Thyroid gland (tissue), 4 donors: ENCODE data around the gene GLCCI1. TPM values are rescaled to one million over a fixed set of nuclear protein-coding genes. Genes with fewer than 3 reads are reported as not detected.

Experiments
- DNase-seq, 2 donors: peaks; one replicate each; pipeline ENCODE4 v3.0.0-alpha.2; 2019
- H3K27ac ChIP-seq, 3 donors: fragments of 200-600 bp; sonication (generic); 1 replicate in 2 of 3; 2 replicates in 1 of 3; pipeline ENCODE4 v1.5.1; 2016 to 2019; ENCODE audit warnings: mild to moderate bottlenecking in 1 of 3, moderate library complexity in 1 of 3
- H3K27me3 ChIP-seq: fragments of 200-600 bp; sonication (generic); one replicate; pipeline ENCODE4 v1.5.1; 2019
- H3K36me3 ChIP-seq, 2 donors: fragments of 200-600 bp; sonication (generic); one replicate each; pipeline ENCODE4 v1.5.1; 2016 to 2019
- H3K4me1 ChIP-seq, 2 donors: fragments of 200-600 bp; sonication (generic); one replicate each; pipeline ENCODE4 v1.5.1; 2017 to 2019
- H3K4me3 ChIP-seq, 3 donors: fragments of 200-600 bp; sonication (generic); replicated peaks in 1 of 3; 1 replicate in 2 of 3; 2 replicates in 1 of 3; pipeline ENCODE4 v1.5.1; 2016; ENCODE audit warnings: mild to moderate bottlenecking in 1 of 3
- H3K9me3 ChIP-seq: fragments of 200-600 bp; sonication (generic); one replicate; pipeline ENCODE4 v1.5.1; 2017
- POLR2A ChIP-seq, 2 donors: fragments of 450-650 bp; IDR thresholded peaks; one replicate each; pipeline ENCODE4 v1.6.1; 2017; ENCODE audit warnings: antibody characterized with exemption in 2 of 2, mild to moderate bottlenecking in 2 of 2, moderate library complexity in 1 of 2
- WGBS, 2 donors: methylation state at CpG; one replicate each; pipeline ENCODE4 v1.1.5; 2017; 5-methylcytosine and 5-hydroxymethylcytosine counted together
- intact Hi-C: fragments of 100-400 bp; cut with DNase I; formaldehyde crosslinking; loops from one replicate; pipeline ENCODE4 v1.15.1; 2023
- total RNA-seq, 4 donors: library from RNA; depleted of rRNA; stranded (reverse); fragments of >200 nt; gene quantifications; one replicate each; pipeline ENCODE4 v1.2.3, GENCODE V29; 2016
- TF ChIP-seq, protein P1 (sequence below), 6 experiments: fragments of 200-600 bp in 3 of 6; fragments of 450-650 bp in 3 of 6; sonication (generic) in 3 of 6; IDR thresholded peaks; one replicate each; pipeline ENCODE4 v1.5.1; 2016 to 2019; ENCODE audit warnings: antibody characterized with exemption in 6 of 6, mild to moderate bottlenecking in 2 of 6, inconsistent platforms in 1 of 6, moderate library complexity in 1 of 6

GLCCI1 gene
- total RNA-seq, 4 donors from 2014 or later = 64.1 to 115 (median 68.9) TPM

DNA sequence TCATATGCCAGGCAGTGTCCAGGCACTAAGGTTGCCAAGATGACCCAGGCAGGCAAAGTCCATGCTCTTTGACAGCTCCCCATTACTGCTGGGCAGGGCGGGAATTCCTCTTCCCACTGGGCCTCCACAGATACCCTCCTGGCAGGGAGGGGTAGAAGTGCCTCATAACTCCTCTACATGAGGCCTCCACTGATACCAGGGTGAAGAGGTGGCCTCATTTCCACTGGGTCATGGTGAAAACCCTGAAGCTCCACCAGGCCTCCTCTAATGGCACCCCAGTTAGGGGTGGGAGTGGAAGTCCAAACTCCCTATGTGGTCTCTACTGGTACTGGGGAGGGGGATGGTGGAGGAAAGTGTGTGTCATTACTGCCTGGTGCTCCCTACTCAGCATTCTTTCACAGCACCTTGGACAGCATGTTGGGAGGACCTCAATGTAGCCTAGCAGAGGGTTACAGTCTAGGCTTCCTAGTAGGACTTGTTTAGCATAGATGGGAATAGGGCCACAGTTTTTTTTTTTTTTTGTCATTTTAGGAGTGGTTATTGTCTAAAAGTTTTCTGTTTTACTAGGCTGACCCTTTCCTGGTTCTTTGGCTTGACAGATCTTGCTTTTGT, 34.6 kb upstream of the GLCCI1 start:
- H3K27me3 ChIP-seq = no peaks in the 10 kb centered on the region
- H3K27ac ChIP-seq = no peak overlapping the region
- no peak overlapping the region for H3K4me3 ChIP-seq
- 100% methylated on average over 1 of the region's 1 CpG; no CpG with 5 or more reads in 1 of the 2 donors for WGBS, 2 donors
- peaks cover 6 to 7% of the 10 kb centered on the region in 2 donors for H3K4me1 ChIP-seq
- TF ChIP-seq, protein P1, sequence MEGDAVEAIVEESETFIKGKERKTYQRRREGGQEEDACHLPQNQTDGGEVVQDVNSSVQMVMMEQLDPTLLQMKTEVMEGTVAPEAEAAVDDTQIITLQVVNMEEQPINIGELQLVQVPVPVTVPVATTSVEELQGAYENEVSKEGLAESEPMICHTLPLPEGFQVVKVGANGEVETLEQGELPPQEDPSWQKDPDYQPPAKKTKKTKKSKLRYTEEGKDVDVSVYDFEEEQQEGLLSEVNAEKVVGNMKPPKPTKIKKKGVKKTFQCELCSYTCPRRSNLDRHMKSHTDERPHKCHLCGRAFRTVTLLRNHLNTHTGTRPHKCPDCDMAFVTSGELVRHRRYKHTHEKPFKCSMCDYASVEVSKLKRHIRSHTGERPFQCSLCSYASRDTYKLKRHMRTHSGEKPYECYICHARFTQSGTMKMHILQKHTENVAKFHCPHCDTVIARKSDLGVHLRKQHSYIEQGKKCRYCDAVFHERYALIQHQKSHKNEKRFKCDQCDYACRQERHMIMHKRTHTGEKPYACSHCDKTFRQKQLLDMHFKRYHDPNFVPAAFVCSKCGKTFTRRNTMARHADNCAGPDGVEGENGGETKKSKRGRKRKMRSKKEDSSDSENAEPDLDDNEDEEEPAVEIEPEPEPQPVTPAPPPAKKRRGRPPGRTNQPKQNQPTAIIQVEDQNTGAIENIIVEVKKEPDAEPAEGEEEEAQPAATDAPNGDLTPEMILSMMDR (IDR thresholded peaks at IDR 0.05) = no peak
- TF ChIP-seq POLR2A (IDR thresholded peaks at IDR 0.05) = no peak
- DNase-seq = no peak
- no peaks in the 10 kb centered on the region for H3K36me3 ChIP-seq
- intact Hi-C loops = no loop called here
- no peaks in the 10 kb centered on the region for H3K9me3 ChIP-seq

DNA sequence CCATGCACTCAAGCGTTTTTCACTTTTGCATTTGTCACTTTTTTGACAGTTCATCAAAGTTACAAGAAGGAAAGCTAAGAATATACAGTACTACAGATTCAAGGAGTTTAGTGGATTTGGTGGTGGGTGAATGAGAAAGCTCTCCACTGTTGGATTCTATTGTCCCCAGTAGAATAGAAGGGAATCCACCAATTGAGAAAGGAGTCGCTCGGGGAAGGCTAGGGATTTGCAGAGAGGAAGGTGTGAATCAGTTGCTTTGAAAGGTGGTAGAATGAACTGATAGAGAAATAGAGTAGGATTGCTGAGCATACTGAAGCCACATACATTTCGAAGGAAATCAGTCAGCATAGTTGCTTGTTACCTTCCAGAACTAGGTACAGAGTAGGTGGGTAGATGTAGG, 33.7 kb upstream of the GLCCI1 start:
- no peaks in the 10 kb centered on the region for H3K9me3 ChIP-seq
- WGBS, 2 donors = 93% methylated on average over 4 of the region's 4 CpGs
- no peak for DNase-seq
- H3K36me3 ChIP-seq = no peaks in the 10 kb centered on the region
- no peaks in the 10 kb centered on the region for H3K27me3 ChIP-seq
- intact Hi-C loops = no loop called here
- H3K4me1 ChIP-seq = peaks cover 6 to 7% of the 10 kb centered on the region in 2 donors
- no peak overlapping the region for H3K27ac ChIP-seq
- H3K4me3 ChIP-seq = no peak overlapping the region
- TF ChIP-seq POLR2A (IDR thresholded peaks at IDR 0.05) = no peak
- TF ChIP-seq, protein P1 (IDR thresholded peaks at IDR 0.05) = no peak

DNA sequence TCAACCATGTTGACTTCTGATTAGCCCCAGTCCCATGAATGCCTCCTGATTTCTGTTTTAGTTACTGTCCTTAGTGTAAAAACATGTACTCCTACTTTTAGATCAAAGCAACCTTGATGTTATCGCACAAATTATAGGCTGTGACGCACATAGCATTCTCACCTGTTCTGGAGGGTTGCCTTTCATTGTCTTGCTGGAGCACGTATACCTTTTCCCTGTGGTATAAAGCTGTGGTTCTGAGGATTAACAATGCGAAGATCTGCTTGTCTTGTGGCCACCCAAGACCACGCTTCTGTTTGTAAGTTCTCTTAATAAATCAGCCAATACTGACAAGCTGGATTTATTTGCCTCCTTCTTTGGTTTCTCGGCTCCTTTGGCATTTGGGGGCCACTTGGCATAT, 30.1 kb upstream of the GLCCI1 start:
- Histone ChIP-seq H3K9me3 (no peaks in the 10 kb centered on the region), H3K27ac (no peak overlapping the region), H3K4me3 (no peak overlapping the region), H3K4me1 (peaks cover 6 to 7% of the 10 kb centered on the region in 2 donors), H3K36me3 (no peaks in the 10 kb centered on the region), H3K27me3 (no peaks in the 10 kb centered on the region)
- no peak for TF ChIP-seq POLR2A (IDR thresholded peaks at IDR 0.05)
- TF ChIP-seq, protein P1 (IDR thresholded peaks at IDR 0.05) = no peak
- 96 to 99% methylated on average over 6 of the region's 6 CpGs for WGBS, 2 donors
- DNase-seq = no peak
- intact Hi-C loops = no loop called here

GRCh38 chr7:7943951-7944350, 24.6 kb upstream of the GLCCI1 start:
- Histone ChIP-seq H3K4me1 (no peaks in the 10 kb centered on the region), H3K27me3 (no peaks in the 10 kb centered on the region), H3K9me3 (no peaks in the 10 kb centered on the region), H3K36me3 (no peaks in the 10 kb centered on the region), H3K4me3 (no peak overlapping the region), H3K27ac (no peak overlapping the region)
- WGBS, 2 donors = 86 to 92% methylated on average over 1 of the region's 1 CpG
- no peak for DNase-seq
- intact Hi-C loops = no loop called here
- TF ChIP-seq, protein P1 (IDR thresholded peaks at IDR 0.05) = no peak
- no peak for TF ChIP-seq POLR2A (IDR thresholded peaks at IDR 0.05)

GRCh38 chr7:7944619-7945282, 23.8 kb upstream of the GLCCI1 start:
- no peaks in the 10 kb centered on the region for H3K4me1 ChIP-seq
- WGBS, 2 donors = 84 to 90% methylated on average over 7 of the region's 7 CpGs
- H3K27ac ChIP-seq = no peak overlapping the region
- no peaks in the 10 kb centered on the region for H3K36me3 ChIP-seq
- no peak for DNase-seq
- TF ChIP-seq POLR2A (IDR thresholded peaks at IDR 0.05) = no peak
- TF ChIP-seq, protein P1 (IDR thresholded peaks at IDR 0.05) = no peak
- H3K27me3 ChIP-seq = no peaks in the 10 kb centered on the region
- intact Hi-C loops = no loop called here
- H3K9me3 ChIP-seq = no peaks in the 10 kb centered on the region
- no peak overlapping the region for H3K4me3 ChIP-seq
